CD4-positive, alpha-beta T cell treated with Interleukin-6 for 4 hours (primary cell): ENCODE data around the gene MMUT.
"Not testable (repeated sequence)": the region's sequence is repeated elsewhere in the genome, so short reads cannot be mapped to it uniquely, and the experiment has no call there.

Source experiments
- DNase-seq: peaks from one replicate; pipeline ENCODE4 v3.0.0-alpha.2; 2020; ENCODE audit warnings: mixed read lengths

Gene MMUT

DNA sequence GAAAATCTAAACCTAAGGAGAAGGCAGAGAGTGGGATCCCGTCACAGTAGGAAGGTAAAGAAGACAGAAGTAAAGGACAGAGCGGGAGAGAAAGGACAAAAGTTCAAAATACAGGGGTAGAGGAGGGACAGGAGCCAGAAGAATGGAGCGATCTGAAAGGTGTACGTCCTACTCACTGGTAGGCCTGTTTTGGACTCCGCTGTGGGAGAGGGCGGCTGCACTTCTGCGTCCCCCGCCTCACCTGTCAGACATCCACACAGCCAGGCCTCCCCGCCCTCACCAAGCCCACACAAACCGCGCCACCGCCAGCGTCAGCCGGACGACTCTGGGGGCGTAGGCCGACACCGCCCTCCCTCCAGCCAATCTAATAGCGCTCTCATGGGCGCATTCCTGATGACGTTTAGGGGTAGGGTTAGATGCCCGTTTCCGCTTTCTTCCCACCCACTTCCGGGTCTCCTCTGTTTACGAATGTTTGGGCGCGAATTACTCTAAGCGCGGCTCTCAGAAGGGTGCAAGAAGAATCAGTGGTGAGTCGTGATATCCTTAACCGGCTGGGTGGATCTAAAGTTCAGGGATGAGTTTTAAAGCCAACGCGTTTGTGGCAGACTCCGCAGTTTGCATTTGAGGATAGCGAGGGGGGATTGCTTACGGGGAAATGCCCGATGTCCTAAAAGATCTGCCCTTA lies at the start of gene MMUT, which contains the start of gene CENPQ:
MMUT (minus strand) TSS at position 327 of the 685 bp plus-strand sequence. CDS start 3,787 bp downstream, outside the sequence.
CENPQ (plus strand) TSS at position 444 of the 685 bp plus-strand sequence. CDS start 6,807 bp downstream, outside the sequence.
- peak; percentile 91 for DNase-seq

DNA sequence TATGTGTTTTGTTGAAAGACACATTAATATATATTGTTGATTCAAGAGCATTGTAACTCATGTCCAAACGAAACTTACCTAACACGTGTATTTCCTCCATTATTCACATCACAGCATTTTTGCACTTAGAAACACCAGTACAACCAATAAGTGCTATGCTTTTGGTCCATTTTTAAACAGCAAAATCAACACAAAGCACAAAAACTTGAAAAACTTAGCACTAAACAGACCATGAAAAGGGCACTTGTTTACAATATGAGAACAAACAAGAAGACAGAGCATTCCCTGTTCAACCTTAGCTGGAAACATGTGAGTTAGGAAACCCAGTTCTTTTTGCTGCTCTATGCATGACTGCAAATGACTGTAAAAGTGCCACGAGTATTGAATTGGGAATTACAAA lies 46.3 kb upstream of the MMUT start:
- DNase-seq: no peak

DNA sequence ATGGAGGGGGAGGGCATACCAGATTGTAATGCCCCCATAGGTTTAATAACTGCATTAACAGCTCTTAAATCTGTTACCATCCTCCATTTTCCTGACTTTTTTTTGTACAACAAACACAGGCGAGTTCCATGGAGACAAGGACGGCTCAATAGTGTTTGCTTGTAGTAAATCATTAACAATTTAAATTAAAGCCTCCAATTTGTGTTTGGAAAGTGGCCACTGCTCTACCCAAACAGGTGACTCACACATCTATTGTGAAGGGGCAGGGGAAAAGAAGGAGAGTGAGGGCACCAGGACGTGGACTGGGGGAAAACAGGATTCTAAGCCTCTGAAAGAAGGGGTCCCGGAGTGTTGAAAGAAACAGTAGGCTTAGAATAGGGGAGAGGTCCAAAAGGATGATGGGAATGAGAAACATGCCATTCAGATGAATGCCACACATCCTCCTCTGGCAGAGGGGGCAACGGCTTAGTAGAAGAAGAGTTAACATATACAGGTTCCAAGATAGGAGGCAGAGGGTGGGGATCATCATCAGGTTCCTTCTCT lies 43.6 kb upstream of the MMUT start:
- DNase-seq: no peak

DNA sequence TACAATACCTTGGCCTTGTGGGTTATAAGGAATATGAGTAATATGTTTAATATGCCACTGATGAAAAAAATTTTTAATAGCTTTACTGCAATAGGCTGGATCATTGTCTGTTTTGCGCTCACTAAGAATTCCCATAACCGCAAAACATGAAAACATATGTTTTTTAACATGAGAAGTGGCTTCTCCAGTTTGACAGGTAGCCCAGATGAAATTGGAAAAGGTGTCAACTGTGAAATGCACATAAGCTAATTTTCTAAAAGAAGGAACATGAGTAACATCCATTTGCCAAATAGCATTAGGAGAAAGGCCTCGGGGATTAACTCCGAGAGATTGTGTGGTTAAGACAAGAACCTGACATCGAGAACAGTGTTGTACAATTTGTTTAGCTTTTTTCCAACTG lies 41.6 kb upstream of the MMUT start:
- DNase-seq: no peak

DNA sequence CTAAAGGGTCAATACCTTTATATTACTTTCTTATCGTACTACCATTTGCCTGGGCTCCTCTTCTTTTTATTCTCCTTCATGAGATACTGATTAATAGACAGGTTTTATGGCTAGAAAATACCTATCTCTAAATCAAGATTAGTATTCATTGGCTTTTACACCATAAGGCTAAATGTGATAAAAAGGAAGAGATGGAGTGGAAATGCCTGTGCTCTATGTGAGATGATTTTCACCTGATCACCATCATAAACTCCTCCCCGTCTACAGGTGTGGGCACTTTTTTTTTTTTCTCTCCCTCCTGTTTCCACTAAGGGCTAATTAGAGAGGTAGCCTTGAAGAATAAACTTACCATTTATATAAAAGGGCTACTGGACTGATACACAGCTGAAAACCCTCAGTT lies 36.6 kb upstream of the MMUT start, which contains the start of gene GLYATL3:
GLYATL3 (plus strand) TSS at position 301 of the 400 bp plus-strand sequence. CDS start 12,068 bp downstream, outside the sequence.
- DNase-seq: no peak

DNA sequence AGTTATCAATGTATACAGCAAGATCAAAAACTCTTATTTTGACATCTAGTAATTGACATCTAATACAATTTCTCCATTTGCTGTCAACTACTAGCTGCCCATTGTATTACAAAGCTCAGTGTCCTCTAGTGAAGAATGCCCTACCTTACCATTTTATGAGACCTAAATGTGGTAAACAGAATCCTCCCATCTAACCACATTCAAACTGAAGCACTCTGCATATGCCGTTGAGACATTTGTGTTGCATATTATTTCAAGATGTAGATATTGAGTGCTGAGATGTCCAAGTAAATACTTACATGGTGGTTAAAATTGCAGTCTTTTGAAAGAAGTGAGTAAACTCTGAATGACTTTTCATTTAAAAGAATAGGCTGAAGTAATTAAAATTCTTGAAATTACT lies 36.1 kb upstream of the MMUT start:
- DNase-seq: no peak

DNA sequence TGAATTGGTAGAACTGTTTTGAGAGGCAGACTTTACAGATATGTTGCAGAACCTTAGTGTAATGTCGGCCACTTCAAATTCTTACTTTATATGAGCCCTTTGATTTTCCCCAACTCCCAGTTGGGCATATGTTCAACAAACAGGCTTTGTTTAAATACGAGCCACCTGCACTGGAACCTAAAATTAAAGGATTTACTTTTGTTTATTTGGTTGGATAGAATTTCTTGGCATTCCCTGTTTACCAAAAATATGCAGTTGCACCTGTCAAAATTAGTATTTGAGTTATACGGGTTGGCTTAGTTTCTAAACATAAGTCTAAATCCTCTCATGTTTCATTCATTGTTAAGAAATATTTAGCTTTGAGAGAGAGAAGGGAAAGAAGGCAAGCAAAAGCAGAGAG lies 34.3 kb upstream of the MMUT start:
- DNase-seq: no peak

DNA sequence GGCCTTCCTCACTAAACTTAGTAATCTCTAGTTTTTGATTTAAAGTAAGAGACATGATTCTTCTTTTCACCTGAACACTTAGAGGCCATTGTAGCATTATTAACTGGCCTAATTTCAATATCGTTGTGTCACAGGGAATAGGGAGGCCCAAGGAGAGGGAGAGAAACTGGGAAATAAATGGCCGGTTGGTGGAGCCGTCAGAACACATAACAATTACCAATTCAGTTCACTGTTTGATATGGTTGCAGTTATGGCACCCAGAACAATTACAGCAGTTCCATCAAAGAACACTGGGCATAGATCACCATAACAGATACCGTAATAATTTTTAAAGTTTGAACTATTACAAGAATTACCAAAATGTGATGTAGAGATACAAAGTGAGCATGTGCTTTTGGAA lies 27.6 kb upstream of the MMUT start:
- DNase-seq: no peak

DNA sequence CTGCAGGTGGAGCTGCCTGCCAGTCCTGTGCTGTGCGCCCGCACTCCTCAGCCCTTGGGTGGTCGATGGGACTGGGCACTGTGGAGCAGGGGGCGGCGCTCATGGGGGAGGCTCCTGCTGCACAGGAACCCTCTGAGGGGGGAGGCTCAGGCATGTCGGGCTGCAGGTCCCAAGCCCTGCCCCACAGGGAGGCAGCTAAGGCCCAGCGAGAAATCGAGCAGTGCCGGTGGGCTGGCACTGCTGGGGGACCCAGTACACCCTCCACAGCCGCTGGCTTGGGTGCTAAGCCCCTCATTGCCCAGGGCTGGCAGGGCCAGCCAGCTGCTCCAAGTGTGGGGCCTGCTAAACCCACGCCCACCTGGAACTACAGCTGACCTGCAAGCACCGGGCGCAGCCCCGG lies 20.3 kb upstream of the MMUT start:
- not testable (repeated sequence) for DNase-seq

DNA sequence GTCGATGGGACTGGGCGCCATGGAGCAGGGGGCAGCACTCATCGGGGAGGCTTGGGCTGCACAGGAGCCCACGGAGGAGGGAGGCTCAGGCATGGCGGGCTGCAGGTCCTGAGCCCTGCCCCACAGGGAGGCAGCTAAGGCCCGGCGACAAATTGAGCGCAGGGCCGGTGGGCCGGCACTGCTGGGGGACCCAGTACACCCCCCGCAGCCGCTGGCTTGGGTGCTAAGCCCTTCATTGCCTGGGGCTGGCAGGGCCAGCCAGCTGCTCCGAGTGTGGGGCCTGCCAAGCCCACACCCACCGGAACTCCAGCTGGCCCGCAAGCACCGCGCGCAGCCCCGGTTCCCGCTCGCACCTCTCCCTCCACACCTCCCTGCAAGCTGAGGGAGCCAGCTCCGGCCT lies 18.8 kb upstream of the MMUT start:
- not testable (repeated sequence) for DNase-seq

DNA sequence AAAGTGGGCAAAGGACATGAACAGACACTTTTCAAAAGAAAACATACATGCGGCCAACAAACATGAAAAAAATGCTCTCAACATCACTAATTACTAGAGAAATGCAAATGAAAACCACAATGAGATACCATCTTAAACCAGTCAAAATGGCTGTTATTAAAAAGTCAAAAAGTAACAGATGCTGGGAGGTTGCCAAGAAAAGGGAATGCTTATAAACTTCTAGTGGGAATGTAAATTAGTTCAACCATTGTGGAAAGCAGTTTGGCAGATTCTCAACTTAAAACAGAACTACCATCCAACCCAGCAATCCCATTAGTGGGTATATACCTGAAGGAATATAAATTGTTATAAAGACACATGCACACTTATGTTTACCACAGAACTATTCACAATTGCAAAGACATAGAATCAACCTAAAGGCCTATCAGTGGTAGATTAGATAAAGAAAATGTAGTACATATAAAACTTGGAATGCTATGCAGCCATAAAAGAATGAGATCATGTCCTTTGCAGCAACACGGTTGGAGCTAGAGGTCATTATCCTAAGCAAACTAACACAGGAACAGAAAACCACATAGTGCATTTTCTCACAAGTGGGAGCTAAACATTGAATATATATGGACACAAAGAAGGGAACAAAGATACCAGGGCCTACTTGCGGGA lies 16.4 kb upstream of the MMUT start:
- DNase-seq: no peak

DNA sequence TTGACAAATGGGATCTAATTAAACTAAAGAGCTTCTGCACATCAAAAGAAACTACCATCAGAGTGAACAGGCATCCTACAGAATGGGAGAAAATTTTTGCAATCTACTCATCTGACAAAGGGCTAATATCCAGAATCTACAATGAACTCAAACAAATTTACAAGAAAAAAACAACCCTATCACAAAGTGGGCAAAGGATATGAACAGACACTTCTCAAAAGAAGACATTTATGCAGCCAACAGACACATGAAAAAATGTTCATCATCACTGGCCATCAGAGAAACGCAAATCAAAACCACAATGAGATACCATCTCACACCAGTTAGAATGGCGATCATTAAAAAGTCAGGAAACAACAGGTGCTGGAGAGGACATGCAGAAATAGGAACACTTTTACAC lies 13.5 kb upstream of the MMUT start:
- not testable (repeated sequence) for DNase-seq

DNA sequence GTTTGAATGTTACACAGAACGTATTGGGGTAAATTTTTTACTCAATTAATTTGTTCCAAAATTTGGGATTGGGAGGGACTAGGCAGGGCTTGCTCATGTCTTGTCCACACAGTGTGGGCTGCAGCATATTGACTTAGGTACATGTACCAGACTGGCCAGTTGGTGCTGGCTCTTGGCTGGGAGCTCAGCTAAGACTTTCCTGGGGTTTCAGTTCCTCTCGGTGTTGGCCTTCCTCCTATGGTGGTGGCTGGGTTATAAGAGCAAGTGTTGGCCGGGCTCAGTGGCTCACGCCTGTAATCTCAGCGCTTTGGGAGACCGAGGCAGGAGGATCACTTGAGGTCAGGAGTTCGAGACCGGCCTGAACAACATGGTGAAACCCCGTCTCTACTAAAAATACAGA lies 5.0 kb upstream of the MMUT start:
- no peak for DNase-seq

DNA sequence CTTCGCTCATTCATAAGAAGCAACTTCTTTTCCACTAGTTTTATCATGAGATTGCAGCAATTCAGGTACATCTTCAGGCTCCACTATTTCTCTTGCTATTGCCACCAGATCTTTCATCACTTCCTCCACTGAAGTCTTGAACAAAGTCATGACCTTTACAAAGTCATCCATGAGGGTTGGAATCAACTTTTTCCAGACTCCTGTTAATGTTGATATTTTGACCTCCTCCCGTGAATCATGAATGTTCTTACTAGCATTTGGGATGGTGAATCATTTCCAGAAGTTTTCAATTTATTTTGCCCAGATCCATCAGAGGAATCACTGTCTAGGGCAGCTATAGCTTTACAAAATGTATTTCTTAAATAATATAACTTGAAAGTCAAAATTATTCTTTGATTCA lies 1.6 kb upstream of the MMUT start:
- no peak for DNase-seq

DNA sequence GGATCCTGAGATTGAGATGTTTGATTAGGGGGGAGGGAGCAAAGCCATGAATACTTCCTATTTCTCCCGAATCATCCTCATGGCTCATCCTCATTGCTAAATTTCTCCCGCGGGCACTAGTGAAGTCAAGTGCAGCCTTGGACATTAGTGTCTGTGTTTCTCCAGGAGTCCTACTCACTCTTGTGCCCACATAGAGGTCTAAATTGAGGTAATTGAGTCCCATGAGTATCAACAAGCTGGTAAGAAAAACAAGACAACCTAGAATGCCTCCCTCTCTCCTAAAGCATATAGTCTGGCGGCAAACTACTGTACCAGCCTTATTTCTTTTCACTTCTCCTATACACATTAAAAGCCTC lies 537 bp upstream of the MMUT start:
- no peak for DNase-seq

DNA sequence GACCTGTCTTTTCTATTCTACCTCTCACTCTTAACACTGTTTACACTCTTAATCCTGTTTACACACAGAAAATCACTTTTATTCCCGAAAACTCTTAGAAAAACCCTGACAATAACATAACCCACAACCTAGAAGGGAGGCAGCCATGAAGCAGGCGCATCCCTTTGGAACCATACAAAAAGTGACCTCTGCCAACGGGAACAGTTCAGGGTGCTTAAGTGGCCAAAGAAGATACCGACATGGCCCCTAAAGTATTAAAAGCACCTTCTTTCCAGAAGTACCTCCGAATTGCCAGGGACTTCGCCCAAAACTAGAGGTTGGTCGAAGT lies 490 bp downstream of the MMUT start:
- no peak for DNase-seq

DNA sequence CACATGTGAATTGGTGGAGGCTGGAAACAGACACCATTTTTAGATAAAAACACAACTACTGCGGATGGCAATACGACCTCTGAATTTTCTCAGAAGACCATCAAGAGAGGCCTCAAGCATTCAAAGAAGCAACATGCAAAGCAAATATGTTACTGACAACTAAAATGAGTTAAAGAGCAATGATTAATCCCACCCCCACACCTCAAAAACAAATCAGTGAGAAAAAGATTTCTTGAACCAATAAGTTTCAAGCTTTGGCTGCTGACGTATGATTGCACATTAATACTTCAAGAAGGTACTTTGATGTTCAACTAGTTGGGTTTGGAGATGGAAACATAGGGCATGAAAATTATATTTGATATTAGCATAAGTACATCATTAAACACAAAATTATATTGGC lies 982 bp downstream of the MMUT start:
- no peak for DNase-seq

DNA sequence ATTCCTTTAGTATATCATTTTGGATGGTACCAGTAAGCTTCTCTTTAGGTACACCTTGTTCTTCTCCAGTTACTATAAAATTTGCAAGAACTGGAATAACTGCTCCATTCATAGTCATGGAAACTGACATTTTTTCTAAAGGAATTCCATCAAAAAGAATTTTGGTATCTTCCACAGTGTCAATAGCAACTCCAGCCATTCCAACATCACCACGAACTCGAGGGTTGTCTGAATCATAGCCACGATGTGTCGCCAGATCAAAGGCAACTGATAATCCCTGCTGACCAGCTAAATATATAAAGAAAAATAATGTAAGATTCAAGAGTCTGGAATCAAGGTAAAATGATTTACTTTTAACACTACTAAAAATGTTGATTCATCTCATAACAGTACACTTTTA lies 5.3 kb downstream of the MMUT start:
- DNase-seq: no peak

DNA sequence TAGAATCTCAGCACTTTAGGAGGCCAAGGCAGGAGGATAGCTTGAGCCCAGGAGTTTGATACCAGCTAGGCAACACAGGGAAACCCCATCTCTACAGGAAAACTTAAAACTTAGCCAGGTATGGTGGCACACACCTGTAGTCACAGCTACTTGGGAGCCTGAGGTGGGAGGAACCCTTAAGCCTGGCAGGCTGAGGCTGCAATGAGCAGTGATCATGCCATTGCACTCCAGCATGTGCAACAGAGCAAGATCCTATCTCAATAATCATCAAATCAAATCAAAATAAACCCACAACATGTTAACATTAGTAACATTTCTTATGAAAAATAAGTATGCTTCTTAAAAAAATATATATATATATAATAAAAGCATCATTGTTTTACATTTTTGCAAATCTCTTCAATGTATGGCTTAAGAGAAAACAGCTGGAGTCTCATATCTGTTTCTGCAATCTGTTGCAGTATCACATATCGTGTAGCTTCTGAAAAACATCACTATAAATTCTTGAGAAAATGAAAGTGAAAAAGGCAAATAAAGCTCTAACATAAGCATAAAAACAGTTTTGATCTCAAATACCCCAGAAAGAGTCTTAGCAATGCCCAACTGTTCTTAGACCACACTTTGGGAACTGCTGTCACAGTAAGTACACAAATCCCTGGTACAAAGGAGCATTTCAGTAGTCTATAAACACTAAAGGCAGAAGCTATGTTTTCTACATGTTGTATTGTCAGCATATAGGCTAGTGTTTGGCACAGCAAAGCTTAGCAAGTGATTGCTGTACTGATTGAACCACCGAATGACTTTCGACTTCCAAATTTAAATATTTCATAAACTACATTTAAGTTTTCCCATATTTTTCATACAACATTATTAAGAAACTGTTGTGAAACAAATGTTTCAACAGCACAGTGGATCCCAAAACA lies 8.0 kb downstream of the MMUT start:
- DNase-seq: no peak

DNA sequence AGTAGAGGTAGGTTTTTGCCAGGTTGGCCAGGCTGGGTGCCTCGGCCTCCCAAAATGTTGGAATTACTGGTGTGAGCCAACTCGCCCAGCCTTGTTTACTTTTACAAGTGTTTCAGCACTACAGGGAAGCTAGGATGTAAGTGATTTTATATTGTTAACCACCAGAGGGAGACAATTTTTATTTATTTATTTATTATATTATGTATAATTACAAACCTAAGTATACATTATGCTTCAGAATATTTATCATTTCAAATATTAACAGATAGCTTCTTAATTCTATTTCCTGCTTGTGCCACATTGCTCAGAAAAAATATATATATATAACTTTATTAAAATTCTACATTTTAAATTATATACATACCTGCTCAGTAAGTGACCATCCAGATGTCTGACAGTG lies 9.8 kb downstream of the MMUT start:
- no peak for DNase-seq

DNA sequence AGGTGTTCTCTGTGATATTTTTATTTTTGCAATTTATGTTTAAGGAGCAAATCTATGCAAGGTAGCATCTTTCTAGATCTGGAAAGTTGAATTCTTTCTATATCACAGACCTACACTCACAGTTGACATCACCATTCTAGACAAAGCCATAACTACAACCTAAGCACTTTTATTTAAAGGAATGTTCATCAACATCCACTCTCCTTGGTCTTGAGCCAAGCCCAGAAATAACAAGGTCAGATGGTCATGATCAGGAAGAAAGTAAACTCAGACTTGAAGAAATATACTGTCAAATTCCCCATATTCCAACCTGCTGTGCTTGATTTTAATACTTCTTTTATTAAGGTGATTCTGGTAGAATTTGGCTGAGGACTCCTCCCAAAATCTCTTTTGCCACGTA lies 32.2 kb downstream of the MMUT start:
- DNase-seq: no peak

DNA sequence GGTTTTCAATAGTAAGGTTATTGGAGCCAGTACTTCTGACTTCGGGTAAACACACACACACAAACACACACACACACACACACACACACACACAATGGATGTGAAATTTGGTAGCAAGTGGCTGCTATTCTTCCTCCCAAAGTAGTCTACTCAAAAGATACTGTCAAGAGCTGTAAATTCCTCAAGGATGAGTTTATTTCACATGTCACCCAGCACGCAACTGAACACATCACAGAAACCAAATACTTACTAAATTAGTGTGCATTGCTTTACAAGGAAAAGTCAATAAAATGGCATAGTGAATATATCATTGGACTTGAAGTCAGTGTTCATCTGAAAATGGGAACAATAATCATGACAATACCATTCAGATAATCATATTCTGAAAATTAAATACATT lies 32.9 kb downstream of the MMUT start:
- DNase-seq: no peak

DNA sequence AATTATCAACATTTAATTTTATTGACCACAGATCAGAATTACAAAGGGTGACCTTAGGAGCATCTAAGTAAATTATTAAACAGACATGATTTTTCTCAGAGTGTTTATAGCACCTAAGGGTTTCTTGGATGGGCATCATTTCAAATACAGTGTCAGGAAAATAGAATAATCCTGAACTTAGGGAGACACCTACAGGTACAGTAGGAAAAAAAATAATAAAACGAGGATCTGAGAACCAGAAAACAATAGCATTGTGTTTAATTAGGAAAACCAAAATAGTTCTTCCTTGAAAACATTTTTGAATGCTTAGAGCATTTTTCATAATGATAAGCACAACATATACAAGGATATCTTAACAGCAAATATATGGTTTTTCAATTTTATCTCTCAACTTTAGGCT lies 39.2 kb downstream of the MMUT start:
- DNase-seq: no peak
